ENCODE data around the gene MRGPRD.

MRGPRD gene

GRCh38 chr11:69010361-69010891 is 29.6 kb upstream of the MRGPRD start:
- H3K27ac ChIP-seq, result no peak overlapping the region
- TF ChIP-seq CTCF (conservative IDR thresholded peaks at IDR 0.05), result no peak
- TF ChIP-seq ZFX (IDR thresholded peaks at IDR 0.05), result no peak

- TF ChIP-seq ZFX (IDR thresholded peaks at IDR 0.05) (no peak), CTCF (conservative IDR thresholded peaks at IDR 0.05) (no peak)
- H3K27ac ChIP-seq, result no peak overlapping the region
Observed at GRCh38 chr11:69009441-69010211, 28.8 kb upstream of the MRGPRD start.

GRCh38 chr11:69008737-69009440 is 28.1 kb upstream of the MRGPRD start:
- TF ChIP-seq ZFX (IDR thresholded peaks at IDR 0.05), result no peak
- no peak overlapping the region for H3K27ac ChIP-seq

GRCh38 chr11:69007975-69008381 is 27.2 kb upstream of the MRGPRD start:
- H3K27ac ChIP-seq, result no peak overlapping the region
- TF ChIP-seq CTCF (conservative IDR thresholded peaks at IDR 0.05) (no peak), ZFX (IDR thresholded peaks at IDR 0.05) (no peak)

- H3K27ac ChIP-seq, result no peak overlapping the region
- TF ChIP-seq CTCF (conservative IDR thresholded peaks at IDR 0.05), result no peak
- no peak for TF ChIP-seq ZFX (IDR thresholded peaks at IDR 0.05)
Observed at GRCh38 chr11:69006816-69007215, 26.0 kb upstream of the MRGPRD start.

GRCh38 chr11:69005631-69006368 is 25.0 kb upstream of the MRGPRD start:
- TF ChIP-seq ZFX (IDR thresholded peaks at IDR 0.05) (no peak), CTCF (conservative IDR thresholded peaks at IDR 0.05) (no peak)
- H3K27ac ChIP-seq, result no peak overlapping the region

GRCh38 chr11:69005183-69005630 is 24.4 kb upstream of the MRGPRD start:
- H3K27ac ChIP-seq, result no peak overlapping the region
- TF ChIP-seq CTCF (conservative IDR thresholded peaks at IDR 0.05), result no peak
- TF ChIP-seq ZFX (IDR thresholded peaks at IDR 0.05), result no peak
